Stimulated activated CD8-positive, alpha-beta memory T cell treated with anti-CD3 and anti-CD28 coated beads, Interleukin-2, amount 100 ng/mL, for 48 hours (primary cell): ENCODE results near the gene SYTL2.

Source experiments
- DNase-seq, 2 donors: peaks; one replicate each; pipeline ENCODE4 v3.0.0-alpha.2; 2020; ENCODE audit warnings: low read depth in 2 of 2

Gene SYTL2

GRCh38 chr11:85652786-85653447 is 158.0 kb downstream of the SYTL2 start:
- DNase-seq, result no peak

- DNase-seq, result no peak
Measured at GRCh38 chr11:85651118-85651517, 159.8 kb downstream of the SYTL2 start.

- peak; percentile 89 for DNase-seq
Measured at GRCh38 chr11:85647604-85648299, 163.2 kb downstream of the SYTL2 start, which contains the start of gene TMEM126A. TMEM126A (plus strand) TSS chr11:85647967; CDS start chr11:85650256, 2,289 bp downstream.

- DNase-seq, result no peak
Measured at GRCh38 chr11:85647078-85647477, 163.9 kb downstream of the SYTL2 start.
